ENCODE data around the gene SLC25A15.
A peak's percentile ranks its signal among the peaks of the same experiment; 100 is the strongest.

The SLC25A15 gene

GRCh38 chr13:40777166-40777808 is 12.1 kb upstream of the SLC25A15 start:
- Histone ChIP-seq H3K9me3 (ENCODE audit: control insufficient read depth, insufficient read depth, low read depth, low read length) (no peaks in the 10 kb centered on the region), H3K27ac (ENCODE audit: extremely low read depth, low read depth, low read length) (no peak overlapping the region), H3K4me1 (ENCODE audit: control insufficient read depth, insufficient read depth, low read length) (no peaks in the 10 kb centered on the region), H3K4me3 (ENCODE audit: low read depth, low read length) (no peak overlapping the region), H3K36me3 (ENCODE audit: control insufficient read depth in 2 of 2, insufficient read depth in 1 of 2, low read length in 2 of 2) (no peaks in the 10 kb centered on the region)
- ChIA-PET POLR2A (interaction anchor here (0.6 to 1.0 kb wide), 3 partner anchors 10 to 284 kb away, joined by 3 to 4 read pairs (median 3); partner anchors contain the start of gene WBP4), CTCF (interaction anchor here (0.6 to 1.6 kb wide), 17 partner anchors 8 to 1161 kb away, joined by 3 to 7 read pairs (median 3); partner anchors contain the start of gene SLC25A15)
- TF ChIP-seq MYNN (tag by site-specific recombination; IDR thresholded peaks at IDR 0.05; ENCODE audit: borderline replicate concordance), result no peak
- peak; percentile 100 for TF ChIP-seq ZNF664 (tag by site-specific recombination; IDR thresholded peaks at IDR 0.05)
- TF ChIP-seq ZBTB8A (tag by site-specific recombination; IDR thresholded peaks at IDR 0.05), result no peak; the same call in 1 of the 2 replicates
- TF ChIP-seq ZXDB (tag by site-specific recombination; IDR thresholded peaks at IDR 0.05), result no peak
- TF ChIP-seq ZNF654 (tag by site-specific recombination; IDR thresholded peaks at IDR 0.05; ENCODE audit: low read depth), result peak; percentile 68
- TF ChIP-seq YY2 (tag by site-specific recombination; IDR thresholded peaks at IDR 0.05), result no peak
- peak; percentile 49; the same call in 1 of the 2 replicates for TF ChIP-seq CTCF (tag by site-specific recombination; IDR thresholded peaks at IDR 0.05)
- TF ChIP-seq ZNF280D (tag by site-specific recombination; IDR thresholded peaks at IDR 0.05), result no peak
- TF ChIP-seq ZFP37 (tag by site-specific recombination; IDR thresholded peaks at IDR 0.05), result no peak
- no peak for TF ChIP-seq ZNF2 (tag by site-specific recombination; IDR thresholded peaks at IDR 0.05)
- peak; percentile 60 for TF ChIP-seq ZNF335 (tag by site-specific recombination; conservative IDR thresholded peaks at IDR 0.05)
- no peak for TF ChIP-seq ZSCAN18 (tag by site-specific recombination; IDR thresholded peaks at IDR 0.05)
- TF ChIP-seq GFI1B (tag by site-specific recombination; IDR thresholded peaks at IDR 0.05), result no peak
- TF ChIP-seq RBAK (tag by site-specific recombination; IDR thresholded peaks at IDR 0.05), result no peak
- no peak for TF ChIP-seq SP2 (tag by site-specific recombination; IDR thresholded peaks at IDR 0.05)
- TF ChIP-seq ZNF596 (tag by site-specific recombination; IDR thresholded peaks at IDR 0.05), result no peak
- no peak for TF ChIP-seq TCF7L2 (IDR thresholded peaks at IDR 0.05; ENCODE audit: borderline replicate concordance, low read depth, low read length)
- TF ChIP-seq ZNF23 (tag by site-specific recombination; IDR thresholded peaks at IDR 0.05; ENCODE audit: borderline replicate concordance), result no peak
- TF ChIP-seq ZNF501 (tag by site-specific recombination; IDR thresholded peaks at IDR 0.05), result no peak
- TF ChIP-seq ZNF138 (tag by site-specific recombination; IDR thresholded peaks at IDR 0.05; ENCODE audit: borderline replicate concordance), result no peak
- TF ChIP-seq ZNF26 (tag by site-specific recombination; IDR thresholded peaks at IDR 0.05), result no peak
- TF ChIP-seq MEIS1 (CRISPR knock-in tag; IDR thresholded peaks at IDR 0.05; ENCODE audit: borderline replicate concordance), result no peak
- TF ChIP-seq ZNF239 (tag by site-specific recombination; IDR thresholded peaks at IDR 0.05), result no peak
- TF ChIP-seq ZNF354C (tag by site-specific recombination; IDR thresholded peaks at IDR 0.05; ENCODE audit: borderline replicate concordance, low read depth), result no peak
- no peak for TF ChIP-seq OVOL3 (tag by site-specific recombination; IDR thresholded peaks at IDR 0.05)
- no peak for TF ChIP-seq ZNF394 (tag by site-specific recombination; IDR thresholded peaks at IDR 0.05; ENCODE audit: borderline replicate concordance)
- no peak for TF ChIP-seq REPIN1 (tag by site-specific recombination; IDR thresholded peaks at IDR 0.05; ENCODE audit: low read depth)
- no peak for TF ChIP-seq ZNF645 (tag by site-specific recombination; IDR thresholded peaks at IDR 0.05)
